ENCODE measurements around the gene FAT1.

The FAT1 gene

DNA sequence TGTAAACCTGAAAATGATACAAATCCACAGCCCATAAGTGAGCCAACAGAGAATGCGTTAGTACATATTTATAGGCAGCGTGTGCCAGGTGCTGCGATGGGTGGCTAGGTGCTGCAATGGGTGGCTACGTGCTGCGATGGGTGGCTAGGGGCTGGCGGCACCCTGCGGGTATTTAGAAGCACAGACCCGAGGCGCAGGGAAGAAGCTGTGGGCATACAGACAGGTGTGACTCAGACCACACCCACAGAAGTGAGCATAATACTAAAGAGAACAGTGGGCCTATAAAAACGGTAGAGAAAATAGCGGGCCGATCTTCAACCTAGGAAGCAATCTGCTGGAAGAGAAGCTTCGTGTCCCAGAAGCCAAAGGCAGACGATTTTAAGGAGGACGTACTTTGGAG, 81.1 kb downstream of the FAT1 start:
- TF ChIP-seq TEAD4 (IDR thresholded peaks at IDR 0.05) (no peak), CEBPB (IDR thresholded peaks at IDR 0.05) (no peak), NFIC (IDR thresholded peaks at IDR 0.05) (no peak), EGR1 (IDR thresholded peaks at IDR 0.05) (no peak), TAF1 (IDR thresholded peaks at IDR 0.05; ENCODE audit: low read depth) (no peak), REST (IDR thresholded peaks at IDR 0.05; ENCODE audit: low read depth) (no peak), EP300 (IDR thresholded peaks at IDR 0.05; ENCODE audit: borderline replicate concordance) (no peak), ZBTB7A (IDR thresholded peaks at IDR 0.05; ENCODE audit: low read depth) (no peak), RAD21 (IDR thresholded peaks at IDR 0.05; ENCODE audit: low read depth) (no peak), YY1 (IDR thresholded peaks at IDR 0.05; ENCODE audit: low read depth) (no peak), USF1 (IDR thresholded peaks at IDR 0.05) (no peak), CREB1 (IDR thresholded peaks at IDR 0.05; ENCODE audit: low read depth) (no peak), FOXM1 (IDR thresholded peaks at IDR 0.05; ENCODE audit: borderline replicate concordance, low read depth) (no peak), TCF12 (IDR thresholded peaks at IDR 0.05; ENCODE audit: low read depth) (no peak)
- TF ChIP-seq, protein P1, sequence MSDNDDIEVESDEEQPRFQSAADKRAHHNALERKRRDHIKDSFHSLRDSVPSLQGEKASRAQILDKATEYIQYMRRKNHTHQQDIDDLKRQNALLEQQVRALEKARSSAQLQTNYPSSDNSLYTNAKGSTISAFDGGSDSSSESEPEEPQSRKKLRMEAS (IDR thresholded peaks at IDR 0.05), result no peak

GRCh38 chr4:186634591-186635128, 89.0 kb downstream of the FAT1 start:
- no peak for TF ChIP-seq TEAD4 (IDR thresholded peaks at IDR 0.05)
- TF ChIP-seq CEBPB (IDR thresholded peaks at IDR 0.05), result no peak
- TF ChIP-seq TAF1 (IDR thresholded peaks at IDR 0.05; ENCODE audit: low read depth), result no peak
- TF ChIP-seq FOXM1 (IDR thresholded peaks at IDR 0.05; ENCODE audit: borderline replicate concordance, low read depth), result no peak
- TF ChIP-seq TCF12 (IDR thresholded peaks at IDR 0.05; ENCODE audit: low read depth), result no peak
- no peak for TF ChIP-seq YY1 (IDR thresholded peaks at IDR 0.05; ENCODE audit: low read depth)
- TF ChIP-seq RAD21 (IDR thresholded peaks at IDR 0.05; ENCODE audit: low read depth), result no peak
- TF ChIP-seq, protein P1 (IDR thresholded peaks at IDR 0.05), result no peak
- no peak for TF ChIP-seq CREB1 (IDR thresholded peaks at IDR 0.05; ENCODE audit: low read depth)
- no peak for TF ChIP-seq EP300 (IDR thresholded peaks at IDR 0.05; ENCODE audit: borderline replicate concordance)

DNA sequence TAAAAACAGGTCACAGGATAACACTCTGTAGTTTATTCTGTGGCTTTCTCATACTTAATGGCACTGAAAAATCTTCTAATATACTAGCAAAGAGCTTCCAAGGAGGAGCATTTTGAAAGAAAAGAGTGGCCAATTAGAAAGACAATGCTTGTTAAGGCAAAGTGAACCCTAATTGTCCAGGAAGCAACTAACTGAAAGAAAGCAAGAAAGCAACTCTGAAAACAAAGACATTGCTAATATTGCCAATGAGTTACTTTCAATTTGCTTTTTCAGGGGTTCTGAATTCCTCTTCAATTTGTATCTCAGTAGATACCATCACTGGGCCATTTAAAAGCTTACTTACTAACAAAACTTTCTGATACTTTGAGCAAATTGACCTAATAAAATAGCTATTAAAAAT, 89.8 kb downstream of the FAT1 start:
- TF ChIP-seq ZBTB7A (IDR thresholded peaks at IDR 0.05; ENCODE audit: low read depth), result no peak
- no peak for TF ChIP-seq CEBPB (IDR thresholded peaks at IDR 0.05)
- TF ChIP-seq EP300 (IDR thresholded peaks at IDR 0.05; ENCODE audit: borderline replicate concordance), result no peak
- TF ChIP-seq FOXM1 (IDR thresholded peaks at IDR 0.05; ENCODE audit: borderline replicate concordance, low read depth), result no peak
- TF ChIP-seq YY1 (IDR thresholded peaks at IDR 0.05; ENCODE audit: low read depth), result no peak
- TF ChIP-seq REST (IDR thresholded peaks at IDR 0.05; ENCODE audit: low read depth), result no peak
- no peak for TF ChIP-seq TAF1 (IDR thresholded peaks at IDR 0.05; ENCODE audit: low read depth)
- TF ChIP-seq NFIC (IDR thresholded peaks at IDR 0.05), result no peak
- TF ChIP-seq CREB1 (IDR thresholded peaks at IDR 0.05; ENCODE audit: low read depth), result no peak
- no peak for TF ChIP-seq USF1 (IDR thresholded peaks at IDR 0.05)
- TF ChIP-seq, protein P1 (IDR thresholded peaks at IDR 0.05), result no peak
- TF ChIP-seq TCF12 (IDR thresholded peaks at IDR 0.05; ENCODE audit: low read depth), result no peak
- no peak for TF ChIP-seq RAD21 (IDR thresholded peaks at IDR 0.05; ENCODE audit: low read depth)
- no peak for TF ChIP-seq EGR1 (IDR thresholded peaks at IDR 0.05)
- TF ChIP-seq TEAD4 (IDR thresholded peaks at IDR 0.05), result no peak

- no peak for TF ChIP-seq RAD21 (IDR thresholded peaks at IDR 0.05; ENCODE audit: low read depth)
- no peak for TF ChIP-seq TCF12 (IDR thresholded peaks at IDR 0.05; ENCODE audit: low read depth)
- TF ChIP-seq, protein P1 (IDR thresholded peaks at IDR 0.05), result no peak
- TF ChIP-seq CEBPB (IDR thresholded peaks at IDR 0.05), result no peak
- TF ChIP-seq NFIC (IDR thresholded peaks at IDR 0.05), result no peak
- TF ChIP-seq EGR1 (IDR thresholded peaks at IDR 0.05), result no peak
- no peak for TF ChIP-seq YY1 (IDR thresholded peaks at IDR 0.05; ENCODE audit: low read depth)
- no peak for TF ChIP-seq FOXM1 (IDR thresholded peaks at IDR 0.05; ENCODE audit: borderline replicate concordance, low read depth)
- TF ChIP-seq REST (IDR thresholded peaks at IDR 0.05; ENCODE audit: low read depth), result no peak
- TF ChIP-seq EP300 (IDR thresholded peaks at IDR 0.05; ENCODE audit: borderline replicate concordance), result no peak
- TF ChIP-seq TEAD4 (IDR thresholded peaks at IDR 0.05), result no peak
- TF ChIP-seq USF1 (IDR thresholded peaks at IDR 0.05), result no peak
- TF ChIP-seq CREB1 (IDR thresholded peaks at IDR 0.05; ENCODE audit: low read depth), result no peak
- TF ChIP-seq TAF1 (IDR thresholded peaks at IDR 0.05; ENCODE audit: low read depth), result no peak
- no peak for TF ChIP-seq ZBTB7A (IDR thresholded peaks at IDR 0.05; ENCODE audit: low read depth)
These were observed 93.5 kb downstream of the FAT1 start for GRCh38 chr4:186630128-186630527.
